GM19238 (cell line): ENCODE data around the gene MTHFS.

Source experiments
- DNase-seq: peaks from one replicate; pipeline ENCODE4 v3.0.0; 2011; ENCODE audit warnings: low spot score; ENCODE audit not compliant: insufficient read length

MTHFS gene

DNA sequence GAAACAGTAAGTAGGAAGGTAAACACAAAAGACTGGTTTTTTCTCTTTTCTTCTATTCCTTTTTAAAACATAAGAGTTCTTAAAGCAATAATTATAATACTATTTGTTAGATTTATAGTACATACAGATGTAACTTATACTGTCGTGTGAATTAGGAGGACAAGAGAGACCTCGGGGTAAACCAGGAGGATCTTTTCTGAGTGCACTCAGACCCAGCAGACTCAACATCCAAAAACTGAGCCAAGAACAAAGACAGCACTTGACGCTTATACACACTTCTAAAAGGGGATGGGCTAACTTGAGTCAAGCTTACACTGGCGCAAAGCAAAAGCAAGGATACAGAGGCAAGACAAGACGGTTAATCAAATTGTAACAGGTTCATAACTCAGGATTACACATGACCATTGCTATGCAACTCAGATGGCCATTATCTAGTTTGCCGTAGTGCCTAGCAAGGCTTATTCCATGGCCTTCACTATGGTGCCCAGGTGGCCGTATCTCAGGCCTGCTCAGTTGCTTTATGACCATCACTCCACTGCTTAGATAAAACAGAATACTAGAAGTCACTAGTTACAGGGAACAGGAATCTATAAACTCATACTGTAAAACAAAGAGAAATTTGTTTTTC, 18.6 kb downstream of the MTHFS start:
- DNase-seq, result no peak

- DNase-seq, result no peak
Observed at GRCh38 chr15:79875213-79875612, 21.6 kb downstream of the MTHFS start.

DNA sequence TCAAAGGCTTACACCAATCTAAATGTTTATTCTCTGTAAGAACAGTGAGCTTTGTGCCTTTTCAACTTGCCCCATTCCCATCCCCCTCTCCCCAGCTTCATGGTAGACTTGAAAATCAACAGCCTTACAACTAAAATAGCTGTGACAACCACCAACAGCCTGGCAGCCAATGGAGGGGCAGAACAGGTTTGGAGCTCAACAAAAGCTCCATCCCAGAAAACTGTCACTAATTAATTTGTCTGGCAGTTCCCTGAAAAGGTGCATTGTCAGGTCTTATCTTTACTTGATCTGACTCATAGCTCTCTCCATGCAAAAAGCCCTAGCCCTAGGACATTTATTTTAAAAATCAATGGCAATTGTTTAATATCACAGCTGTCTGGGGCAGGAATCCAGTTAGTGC, 22.6 kb downstream of the MTHFS start:
- DNase-seq, result no peak

- DNase-seq, result no peak
Observed at GRCh38 chr15:79872358-79873017, 24.3 kb downstream of the MTHFS start.

DNA sequence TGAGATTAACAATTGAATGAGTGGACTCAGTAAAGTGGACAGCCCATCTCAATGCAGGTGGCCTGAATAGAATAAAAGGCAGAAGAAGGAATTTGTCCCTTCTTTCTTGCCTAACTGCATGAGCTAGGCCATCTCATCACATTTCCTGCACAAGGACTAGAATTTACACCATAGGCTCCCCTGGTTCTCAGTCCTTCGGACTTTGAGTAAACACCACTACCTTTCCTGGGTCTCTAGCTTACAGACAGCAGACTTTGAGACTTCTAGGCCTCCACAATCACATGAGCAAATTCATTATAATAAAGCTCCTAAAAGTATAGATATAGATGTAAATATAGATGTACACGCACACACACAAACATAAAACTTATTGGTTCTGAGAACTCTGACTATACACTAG, 28.3 kb downstream of the MTHFS start:
- no peak for DNase-seq

DNA sequence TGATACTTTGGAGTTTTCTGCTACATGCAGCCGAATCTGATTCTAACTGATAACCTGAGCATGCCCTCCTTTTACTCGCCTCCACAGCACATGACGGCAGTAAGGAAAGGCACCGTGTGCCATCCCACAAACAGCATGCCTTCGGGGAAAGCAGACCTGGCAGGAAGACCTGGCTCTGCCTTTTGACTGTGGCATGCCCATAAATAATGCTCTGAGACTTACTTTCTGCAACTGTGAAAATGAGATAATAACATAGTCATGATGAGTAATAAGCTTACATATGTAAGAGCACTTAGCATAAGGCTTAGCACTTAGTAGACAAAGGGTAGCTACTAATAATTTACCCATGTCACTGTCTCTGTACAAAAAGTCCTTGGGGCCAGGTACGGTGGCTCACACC, 32.9 kb downstream of the MTHFS start:
- DNase-seq, result no peak

GRCh38 chr15:79862191-79862590, 34.6 kb downstream of the MTHFS start:
- DNase-seq, result no peak

GRCh38 chr15:79860661-79861060, 36.2 kb downstream of the MTHFS start:
- no peak for DNase-seq

- no peak for DNase-seq
Observed at GRCh38 chr15:79858469-79858868, 38.3 kb downstream of the MTHFS start.

DNA sequence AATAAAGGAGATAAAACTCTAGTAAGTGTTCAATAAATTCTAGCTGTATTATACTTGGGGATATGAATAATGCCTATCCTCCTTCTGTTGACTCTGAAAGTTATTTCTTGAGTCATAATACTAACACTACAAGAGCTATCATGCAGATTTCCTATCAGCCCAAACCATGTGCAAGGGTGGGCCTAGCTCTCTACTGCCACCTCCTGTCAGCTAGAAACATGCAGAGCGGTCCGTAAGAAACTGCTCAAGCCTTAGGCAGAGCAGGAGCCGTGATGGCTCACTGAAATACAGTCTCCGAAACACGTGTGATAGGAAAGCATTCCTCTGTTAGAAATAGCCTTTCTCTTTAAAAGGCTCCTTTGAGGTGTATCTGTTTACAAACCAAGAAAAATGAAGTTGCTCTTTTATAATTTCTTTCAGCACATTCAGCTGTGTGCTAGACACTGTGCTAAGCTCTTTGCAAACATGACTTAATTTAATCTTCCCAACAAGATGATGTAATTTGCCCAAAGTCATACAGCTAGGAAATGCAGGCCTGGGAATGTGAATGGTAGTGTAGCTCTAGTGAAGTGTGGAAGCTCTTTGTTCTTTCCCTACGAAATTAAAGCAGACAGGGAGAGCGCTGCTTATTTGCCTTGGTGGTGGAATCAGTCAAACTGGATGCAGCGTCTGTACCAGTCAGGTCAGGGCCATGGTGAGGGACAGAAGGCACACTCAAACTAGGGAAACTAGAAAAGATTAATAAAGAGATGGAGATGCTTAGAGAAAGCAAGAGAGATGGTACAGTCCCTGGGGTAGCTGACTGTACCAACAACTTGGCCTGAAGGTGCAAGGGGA, 43.1 kb downstream of the MTHFS start:
- peak; percentile 45 for DNase-seq

GRCh38 chr15:79849789-79850188, 47.0 kb downstream of the MTHFS start:
- no peak for DNase-seq

DNA sequence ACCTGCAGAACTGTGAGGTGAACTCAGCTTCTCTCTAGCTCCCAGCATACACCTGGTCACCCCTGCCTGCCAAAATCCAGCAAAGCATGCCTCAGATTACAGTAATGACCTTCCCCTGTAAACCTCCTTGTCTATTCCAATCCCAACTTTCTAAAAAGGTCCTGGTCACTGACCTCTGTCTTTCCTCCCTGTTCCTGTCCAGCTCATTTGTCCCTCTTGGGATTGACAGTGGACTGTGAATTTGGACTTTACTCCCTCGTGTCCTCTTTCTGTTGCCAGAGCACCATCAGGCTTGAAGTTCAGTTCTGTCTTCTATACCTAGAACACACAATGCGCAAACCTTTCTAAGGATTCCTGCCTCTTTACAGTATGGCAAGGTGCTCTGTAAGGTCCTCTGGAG, 50.3 kb downstream of the MTHFS start:
- DNase-seq, result no peak

DNA sequence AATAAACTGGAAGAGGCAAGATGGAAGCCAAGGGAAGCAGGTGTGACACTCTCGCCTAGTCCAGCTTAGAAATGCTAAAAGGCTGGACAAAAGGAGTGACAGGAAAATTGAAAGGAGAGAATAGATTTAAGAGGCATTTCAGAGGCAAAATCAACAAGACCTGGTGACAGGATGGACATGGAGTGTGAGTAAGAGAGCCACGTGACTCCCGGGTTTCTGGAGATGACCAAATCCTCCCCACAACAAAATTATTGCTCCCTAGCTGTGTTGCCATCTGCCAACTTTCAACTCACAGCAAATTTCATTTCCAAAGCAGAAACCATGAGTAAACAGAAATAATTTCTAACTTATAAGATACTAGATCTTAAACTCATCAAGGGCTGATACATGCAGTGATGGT, 52.6 kb downstream of the MTHFS start:
- DNase-seq, result no peak

DNA sequence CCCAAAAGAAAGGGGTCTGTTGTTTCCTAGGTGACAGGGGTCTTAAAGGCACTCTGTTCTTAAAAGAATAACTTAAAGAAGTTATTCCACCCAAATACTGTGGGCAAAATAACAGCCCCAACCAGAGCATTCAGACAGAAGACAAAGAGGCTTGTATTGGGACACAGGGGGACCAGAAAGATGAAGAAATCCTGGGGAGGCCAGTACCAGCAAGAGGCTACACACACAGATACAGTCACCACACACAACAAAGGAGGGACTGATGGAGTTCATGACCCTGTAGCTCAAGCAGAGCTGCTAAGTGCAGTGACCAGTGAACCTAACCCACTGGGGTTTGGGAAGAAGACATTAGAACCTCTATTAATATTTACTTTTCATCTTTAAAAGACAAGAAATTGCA, 59.0 kb downstream of the MTHFS start:
- no peak for DNase-seq

DNA sequence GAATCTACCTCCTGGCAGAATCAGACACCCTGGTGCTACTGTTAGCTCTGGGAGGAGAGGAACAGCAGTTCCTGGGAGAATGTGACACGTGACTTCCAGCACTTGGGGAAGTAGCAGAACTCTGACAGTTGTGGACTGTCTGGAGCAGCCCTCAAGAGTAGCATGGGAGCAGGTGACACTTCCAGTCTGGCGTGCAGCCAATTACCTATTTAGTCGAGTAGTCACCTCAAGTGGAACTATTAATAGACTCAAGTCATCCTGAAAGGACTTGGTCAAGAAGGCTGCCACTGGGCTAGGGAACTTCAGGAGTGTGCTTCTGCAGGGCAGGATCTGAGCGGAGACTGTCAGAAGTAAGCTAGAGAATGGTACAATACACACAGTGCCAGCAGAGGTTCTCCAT, 62.3 kb downstream of the MTHFS start:
- no peak for DNase-seq

DNA sequence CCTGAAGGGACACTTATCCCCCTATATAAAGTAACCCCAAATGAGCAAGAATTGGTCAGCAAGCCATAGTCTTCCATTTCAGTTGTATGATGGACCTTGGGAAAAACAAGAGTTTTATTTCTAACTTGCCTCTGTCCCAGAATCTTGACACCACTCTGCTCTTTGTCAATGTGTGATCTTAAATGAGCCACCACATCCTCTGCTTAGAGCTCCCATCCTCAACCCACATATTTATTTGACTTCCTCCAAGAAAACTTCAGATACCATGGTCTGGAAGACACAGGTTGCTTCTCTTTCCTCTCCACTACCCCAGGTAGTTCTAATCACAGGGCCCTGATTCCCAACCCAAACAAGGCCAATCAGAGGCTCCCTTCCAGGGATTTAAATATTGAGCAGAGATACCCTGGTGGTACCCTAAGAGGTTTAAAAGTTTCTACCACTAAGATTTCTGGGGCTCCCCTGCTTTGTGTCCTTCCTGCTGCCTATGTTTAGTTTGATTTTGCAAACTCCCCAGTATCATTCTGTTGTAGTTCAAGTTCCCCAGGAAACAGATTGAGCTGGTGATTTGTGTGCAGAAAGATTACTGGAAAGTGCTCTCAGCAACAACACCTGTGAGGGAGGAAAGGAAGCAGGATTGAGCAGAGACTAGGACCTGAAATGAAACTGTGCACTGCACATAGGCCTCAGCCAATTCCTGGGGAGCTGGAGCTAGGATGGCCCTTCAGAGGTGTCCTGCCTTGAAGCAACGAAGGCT, 64.3 kb downstream of the MTHFS start:
- no peak for DNase-seq

GRCh38 chr15:79831604-79832003, 65.2 kb downstream of the MTHFS start:
- no peak for DNase-seq

- no peak for DNase-seq
Observed at GRCh38 chr15:79829950-79830349, 66.9 kb downstream of the MTHFS start.

DNA sequence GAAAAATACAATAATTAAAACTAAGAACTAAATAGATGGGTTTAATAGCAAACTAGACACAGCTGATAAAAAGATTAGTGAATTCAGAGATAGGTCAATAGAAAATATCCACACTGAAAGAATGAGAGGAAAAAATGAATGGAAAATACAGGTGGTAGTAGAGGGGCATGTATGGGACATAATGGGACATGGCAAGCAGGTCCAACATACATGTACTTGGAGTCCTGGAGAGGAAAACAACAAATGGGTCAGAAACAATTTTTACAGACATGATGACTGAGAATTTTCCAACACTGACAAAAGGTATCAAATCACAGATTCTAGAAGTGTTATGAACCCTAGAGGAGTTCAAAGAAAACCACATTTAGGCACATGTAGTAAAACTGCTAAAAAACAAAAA, 68.4 kb downstream of the MTHFS start:
- no peak for DNase-seq

DNA sequence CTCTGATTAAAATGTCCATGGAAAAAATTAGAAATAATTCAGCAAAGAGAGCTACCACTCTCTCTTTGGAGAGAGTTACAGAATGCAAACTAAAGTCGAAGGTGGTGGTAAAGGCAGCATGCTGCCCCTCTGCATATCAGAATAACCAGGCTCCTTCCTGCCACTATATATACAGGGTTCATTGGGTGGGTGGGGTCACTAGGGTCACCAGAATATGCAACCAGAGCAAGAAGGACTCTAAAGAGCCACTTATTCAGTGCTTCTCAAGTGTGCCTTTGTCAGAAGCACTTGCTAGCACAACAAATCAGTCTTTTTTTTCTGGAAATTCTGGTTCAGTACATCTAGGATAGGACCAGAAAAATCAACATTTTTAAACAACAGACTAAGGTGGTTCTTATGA, 70.0 kb downstream of the MTHFS start:
- DNase-seq, result no peak

DNA sequence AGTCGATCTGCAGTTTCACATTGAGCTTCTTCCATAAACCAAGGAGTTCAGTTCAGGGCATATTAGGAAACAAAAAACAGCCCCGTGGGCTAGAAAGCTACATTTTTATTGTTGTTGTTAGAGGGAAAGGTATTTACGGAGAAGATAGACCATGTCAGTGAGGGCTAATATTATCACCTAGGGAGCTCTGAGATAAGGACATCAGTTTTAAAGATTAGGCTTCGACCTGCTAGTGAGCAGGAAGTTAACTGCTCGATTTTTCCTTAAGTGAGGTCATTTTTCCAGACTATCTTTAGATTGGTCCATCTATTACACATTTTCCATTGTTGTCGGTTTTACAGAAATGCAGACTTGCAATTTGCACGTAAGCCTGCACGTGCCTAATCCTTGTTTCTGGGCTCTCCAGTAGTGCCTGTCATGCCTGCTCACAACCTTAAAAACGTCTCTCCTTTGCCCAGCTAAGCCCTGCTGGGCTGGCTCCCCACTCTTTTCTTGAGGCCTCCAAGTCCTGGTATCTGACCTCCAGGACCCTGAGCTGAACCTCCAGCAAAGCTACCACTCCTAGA, 72.6 kb downstream of the MTHFS start:
- no peak for DNase-seq

DNA sequence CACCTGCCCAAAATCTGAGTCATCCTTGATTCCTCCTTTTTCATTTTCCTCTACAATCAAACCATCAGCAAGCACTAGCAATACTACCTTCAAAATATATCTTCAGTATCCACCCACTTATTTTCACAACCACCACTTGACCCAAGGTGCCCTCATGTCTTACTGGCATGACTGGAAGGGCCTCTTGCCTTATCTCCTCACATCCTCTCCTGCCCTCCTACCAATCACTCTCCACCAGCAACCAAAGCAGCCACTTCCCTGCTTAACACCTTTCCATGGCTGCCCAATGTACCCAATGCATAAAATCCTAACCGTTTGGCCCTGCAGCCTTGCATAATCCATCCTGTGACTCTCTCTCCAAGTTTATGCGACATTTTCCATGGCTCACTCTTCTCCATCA, 76.0 kb downstream of the MTHFS start:
- DNase-seq, result no peak
